HL-60 (cell line): Measurements from ENCODE around the gene NAGS.

Experiments used
- DNase-seq, 2 experiments: peaks; one replicate each; pipeline ENCODE4 v3.0.0-alpha.2; 2010 to 2020; ENCODE audit warnings: low read depth in 1 of 2, low spot score in 1 of 2
- H3K27ac ChIP-seq: fragments of 250-450 bp; sonication (Bioruptor Pico); replicated peaks from 2 replicates; pipeline ENCODE4 v1.5.1; 2020; ENCODE audit warnings: mild to moderate bottlenecking, moderate library complexity
- H3K27me3 ChIP-seq: fragments of 250-450 bp; sonication (Bioruptor Pico); 2 replicates; pipeline ENCODE4 v1.5.1; 2021; ENCODE audit warnings: mild to moderate bottlenecking, moderate library complexity; ENCODE audit not compliant: insufficient read depth, poor library complexity, severe bottlenecking
- H3K4me3 ChIP-seq: replicated peaks from 2 replicates; pipeline ENCODE4 v1.5.1; 2011; ENCODE audit warnings: mild to moderate bottlenecking, control low read depth, low read length; ENCODE audit not compliant: insufficient read depth
- CTCF ChIP-seq: IDR thresholded peaks from one replicate; pipeline ENCODE4 v1.5.1; 2011; ENCODE audit warnings: low read length, control low read depth, inconsistent platforms; ENCODE audit not compliant: insufficient read depth
- GABPA ChIP-seq: IDR thresholded peaks from 2 replicates; pipeline ENCODE4 v1.6.1; 2012; ENCODE audit warnings: low read depth
- POLR2AphosphoS5 ChIP-seq: IDR thresholded peaks from 2 replicates; pipeline ENCODE4 v1.6.1; 2012; ENCODE audit warnings: low read depth
- REST ChIP-seq: IDR thresholded peaks from 2 replicates; pipeline ENCODE4 v1.6.1; 2012; ENCODE audit warnings: low read depth; ENCODE audit not compliant: insufficient replicate concordance
- SPI1 ChIP-seq: IDR thresholded peaks from 2 replicates; pipeline ENCODE4 v1.6.1; 2012; ENCODE audit warnings: low read depth, mild to moderate bottlenecking, borderline replicate concordance

Gene NAGS

GRCh38 chr17:44037471-44037870, 33.0 kb downstream of the NAGS start:
- Histone ChIP-seq H3K27me3 (no peaks in the 10 kb centered on the region), H3K27ac (no peak overlapping the region), H3K4me3 (no peak overlapping the region)
- DNase-seq, result no peak
- TF ChIP-seq CTCF (no peak), REST (no peak), POLR2AphosphoS5 (no peak), SPI1 (no peak), GABPA (no peak)

- TF ChIP-seq CTCF (no peak), SPI1 (no peak), GABPA (no peak), REST (no peak), POLR2AphosphoS5 (no peak)
- DNase-seq, result no peak
- no peak overlapping the region for H3K27ac ChIP-seq
- H3K4me3 ChIP-seq, result no peak overlapping the region
- H3K27me3 ChIP-seq, result no peaks in the 10 kb centered on the region
Observed at GRCh38 chr17:44038604-44039011, 34.2 kb downstream of the NAGS start.

GRCh38 chr17:44039829-44040635, 35.6 kb downstream of the NAGS start:
- H3K4me3 ChIP-seq, result no peak overlapping the region

More at GRCh38 chr17:44039829-44040635, 35.6 kb downstream of the NAGS start:
- Histone ChIP-seq H3K27me3 (no peaks in the 10 kb centered on the region), H3K27ac (no peak overlapping the region)
- no peak for DNase-seq
- TF ChIP-seq REST (no peak), SPI1 (no peak), CTCF (no peak), POLR2AphosphoS5 (no peak), GABPA (no peak)
